Measurements from ENCODE around the gene TM7SF2.

- TF ChIP-seq, protein P1, sequence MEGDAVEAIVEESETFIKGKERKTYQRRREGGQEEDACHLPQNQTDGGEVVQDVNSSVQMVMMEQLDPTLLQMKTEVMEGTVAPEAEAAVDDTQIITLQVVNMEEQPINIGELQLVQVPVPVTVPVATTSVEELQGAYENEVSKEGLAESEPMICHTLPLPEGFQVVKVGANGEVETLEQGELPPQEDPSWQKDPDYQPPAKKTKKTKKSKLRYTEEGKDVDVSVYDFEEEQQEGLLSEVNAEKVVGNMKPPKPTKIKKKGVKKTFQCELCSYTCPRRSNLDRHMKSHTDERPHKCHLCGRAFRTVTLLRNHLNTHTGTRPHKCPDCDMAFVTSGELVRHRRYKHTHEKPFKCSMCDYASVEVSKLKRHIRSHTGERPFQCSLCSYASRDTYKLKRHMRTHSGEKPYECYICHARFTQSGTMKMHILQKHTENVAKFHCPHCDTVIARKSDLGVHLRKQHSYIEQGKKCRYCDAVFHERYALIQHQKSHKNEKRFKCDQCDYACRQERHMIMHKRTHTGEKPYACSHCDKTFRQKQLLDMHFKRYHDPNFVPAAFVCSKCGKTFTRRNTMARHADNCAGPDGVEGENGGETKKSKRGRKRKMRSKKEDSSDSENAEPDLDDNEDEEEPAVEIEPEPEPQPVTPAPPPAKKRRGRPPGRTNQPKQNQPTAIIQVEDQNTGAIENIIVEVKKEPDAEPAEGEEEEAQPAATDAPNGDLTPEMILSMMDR (IDR thresholded peaks at IDR 0.05; ENCODE audit: low read depth, low read length, poor library complexity, severe bottlenecking), result no peak
- no peak for TF ChIP-seq EZH2phosphoT487 (IDR thresholded peaks at IDR 0.05; ENCODE audit: borderline replicate concordance, low read length)
These were observed 16.0 kb downstream of the TM7SF2 start for GRCh38 chr11:65127473-65128181.

Measured in DOHH2 (cell line).